Karpas-422 (cell line): ENCODE results near the gene CDS2. TPM values are rescaled to one million over a fixed set of nuclear protein-coding genes. Genes with fewer than 3 reads are reported as not detected.

Experiments used
- DNase-seq: peaks from one replicate; pipeline ENCODE4 v3.0.0-alpha.2; 2015
- H2AFZ ChIP-seq: fragments of 200-600 bp; sonication (generic); 2 replicates; pipeline ENCODE4 v1.6.1; 2014; ENCODE audit warnings: antibody characterized with exemption, low read length, mixed read lengths
- H3K27ac ChIP-seq: fragments of 200-600 bp; sonication (generic); 2 replicates; pipeline ENCODE4 v1.5.1; 2014; ENCODE audit warnings: mild to moderate bottlenecking, low read length, moderate library complexity
- H3K27me3 ChIP-seq: fragments of 200-600 bp; sonication (generic); 2 replicates; pipeline ENCODE4 v1.6.1; 2014; ENCODE audit warnings: low read length, mixed read lengths
- H3K36me3 ChIP-seq: fragments of 200-600 bp; sonication (generic); 2 replicates; pipeline ENCODE4 v1.6.1; 2014; ENCODE audit warnings: low read length, mixed read lengths; ENCODE audit not compliant: insufficient read depth
- H3K4me1 ChIP-seq: fragments of 200-600 bp; sonication (generic); 2 replicates; pipeline ENCODE4 v1.6.1; 2014; ENCODE audit warnings: mild to moderate bottlenecking, low read length, mixed read lengths
- H3K4me2 ChIP-seq: fragments of 200-600 bp; sonication (generic); 2 replicates; pipeline ENCODE4 v1.6.1; 2014; ENCODE audit warnings: low read length, low read depth, mild to moderate bottlenecking; ENCODE audit not compliant: poor library complexity, severe bottlenecking
- H3K4me3 ChIP-seq: fragments of 200-600 bp; sonication (generic); 2 replicates; pipeline ENCODE4 v1.5.1; 2014; ENCODE audit warnings: mild to moderate bottlenecking, antibody characterized with exemption, low read length, mixed read lengths
- H3K79me2 ChIP-seq: fragments of 200-600 bp; sonication (generic); 2 replicates; pipeline ENCODE4 v1.6.1; 2014; ENCODE audit warnings: mild to moderate bottlenecking, low read length, mixed read lengths
- H3K9ac ChIP-seq: fragments of 200-600 bp; sonication (generic); 2 replicates; pipeline ENCODE4 v1.6.0; 2014; ENCODE audit warnings: low read length
- H3K9me2 ChIP-seq: fragments of 200-600 bp; sonication (generic), shearing (Covaris generic); replicated peaks from 2 replicates; pipeline ENCODE4 v1.6.0; 2014; ENCODE audit warnings: mild to moderate bottlenecking, low read length, moderate library complexity; ENCODE audit not compliant: insufficient read depth
- H3K9me3 ChIP-seq: fragments of 300-700, 200-600 bp; sonication (generic); 2 replicates; pipeline ENCODE4 v1.6.1; 2014; ENCODE audit warnings: low read length, mixed read lengths
- H4K20me1 ChIP-seq: fragments of 200-600 bp; sonication (generic); 2 replicates; pipeline ENCODE4 v1.6.1; 2014; ENCODE audit warnings: mild to moderate bottlenecking, antibody characterized with exemption, low read length, low read depth; ENCODE audit not compliant: insufficient read depth
- total RNA-seq: library from RNA; depleted of rRNA; stranded (reverse); fragments of >200 nt; shearing (Covaris generic); gene quantifications from 2 replicates; pipeline ENCODE4 v1.2.3, GENCODE V29; 2014; ENCODE audit warnings: low replicate concordance

The CDS2 gene
- total RNA-seq, 1 experiment from 2014 or later: 26.8 TPM

DNA sequence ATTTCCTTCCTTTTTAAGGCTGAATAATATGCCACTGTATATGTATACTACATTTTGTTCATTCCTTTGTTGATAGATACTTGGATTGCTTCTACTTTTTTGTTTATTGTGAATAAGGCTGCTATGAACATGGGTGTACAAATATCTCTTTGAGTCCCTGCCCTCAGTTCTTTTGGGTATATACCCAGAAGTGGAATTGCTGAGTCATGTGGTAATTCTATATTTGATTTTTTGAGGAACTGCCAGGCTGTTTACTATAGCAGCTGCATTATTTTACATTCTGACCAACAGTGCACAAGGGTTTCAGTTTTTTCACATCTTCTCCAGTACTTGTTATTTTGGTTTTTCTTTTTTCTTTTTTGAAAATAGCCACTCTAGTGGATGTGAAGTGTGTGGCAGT is 34.1 kb downstream of the CDS2 start:
- Histone ChIP-seq H3K4me2 (peak overlapping the region; percentile 23), H3K4me1 (peaks cover 31% of the 10 kb centered on the region), H3K36me3 (no peaks in the 10 kb centered on the region), H3K4me3 (no peak overlapping the region), H3K79me2 (peaks cover 84% of the 10 kb centered on the region), H2AFZ (no peak overlapping the region), H3K9me3 (no peaks in the 10 kb centered on the region), H3K9ac (no peak overlapping the region), H3K9me2 (no peaks in the 10 kb centered on the region), H3K27me3 (no peaks in the 10 kb centered on the region), H4K20me1 (peaks cover 10% of the 10 kb centered on the region; the same call in 1 of the 2 replicates), H3K27ac (no peak overlapping the region)
- DNase-seq: no peak

GRCh38 chr20:5161536-5162164 is 34.8 kb downstream of the CDS2 start:
- H3K27ac ChIP-seq: no peak overlapping the region
- H3K79me2 ChIP-seq: peaks cover 84% of the 10 kb centered on the region
- no peaks in the 10 kb centered on the region for H3K9me3 ChIP-seq
- H3K36me3 ChIP-seq: no peaks in the 10 kb centered on the region
- H3K9me2 ChIP-seq: no peaks in the 10 kb centered on the region
- H3K9ac ChIP-seq: no peak overlapping the region
- no peak for DNase-seq
- H3K4me1 ChIP-seq: peaks cover 34% of the 10 kb centered on the region
- no peaks in the 10 kb centered on the region for H3K27me3 ChIP-seq
- H3K4me3 ChIP-seq: no peak overlapping the region
- no peak overlapping the region for H2AFZ ChIP-seq
- no peak overlapping the region for H3K4me2 ChIP-seq
- H4K20me1 ChIP-seq: 0 out of 2 replicates have a peak, but pooled peaks cover 4% of the 10 kb centered on the region

DNA sequence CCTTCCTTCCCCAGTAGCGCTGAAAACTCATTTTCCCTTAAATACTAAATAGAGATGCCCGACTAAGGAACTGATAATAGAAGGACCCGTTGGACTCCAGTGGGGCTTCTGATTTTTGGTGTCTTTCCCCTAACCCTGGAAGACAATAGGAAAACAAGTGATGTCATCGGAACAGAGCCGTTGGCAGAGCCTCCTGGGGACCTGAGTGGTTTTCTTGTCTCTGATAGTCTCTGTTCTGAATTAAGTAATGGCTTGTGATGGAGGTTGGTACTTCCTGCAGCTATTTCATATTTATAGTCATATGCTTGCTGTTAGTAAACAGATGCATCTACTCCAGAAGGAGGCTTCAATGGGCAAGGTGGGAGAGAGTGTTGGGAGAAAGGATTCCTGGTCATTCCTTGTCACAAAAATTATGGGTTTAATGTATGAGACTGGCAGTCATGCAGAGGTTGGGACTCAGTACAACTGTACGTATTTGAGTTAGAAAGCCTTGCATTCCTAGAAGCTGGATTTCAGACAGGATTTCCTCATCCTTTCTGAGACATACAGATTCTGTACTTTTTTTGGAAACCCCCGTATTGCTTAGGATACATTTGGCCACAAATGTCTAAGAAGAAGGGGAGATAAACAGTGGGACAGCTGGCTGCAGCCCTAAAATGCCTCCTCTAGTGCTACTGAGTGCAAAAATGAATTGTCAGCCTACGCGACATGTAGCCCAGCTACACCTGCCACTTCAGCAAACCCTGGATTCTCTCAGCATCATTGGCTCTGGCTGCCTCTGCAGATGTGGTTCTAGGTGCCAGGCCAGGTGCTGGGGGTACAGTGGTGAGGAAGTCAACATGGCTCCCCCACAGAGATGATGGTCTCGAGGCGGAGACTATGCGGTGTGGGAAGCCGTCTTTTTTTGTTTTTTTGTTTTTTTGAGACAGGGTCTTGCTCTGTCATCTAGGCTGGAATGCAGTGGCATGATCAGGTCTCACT is 38.1 kb downstream of the CDS2 start:
- Histone ChIP-seq H3K9me2 (no peaks in the 10 kb centered on the region), H3K4me3 (no peak overlapping the region), H3K4me1 (peaks cover 53% of the 10 kb centered on the region), H3K27ac (no peak overlapping the region), H3K9me3 (no peaks in the 10 kb centered on the region), H3K4me2 (no peak overlapping the region), H3K36me3 (no peaks in the 10 kb centered on the region), H2AFZ (no peak overlapping the region), H3K79me2 (peaks cover 89% of the 10 kb centered on the region), H4K20me1 (no peaks in the 10 kb centered on the region), H3K27me3 (no peaks in the 10 kb centered on the region), H3K9ac (no peak overlapping the region)
- no peak for DNase-seq

- H3K79me2 ChIP-seq: peaks cover 90% of the 10 kb centered on the region
- no peak overlapping the region for H2AFZ ChIP-seq
- DNase-seq: no peak
- no peak overlapping the region for H3K9ac ChIP-seq
- no peak overlapping the region for H3K27ac ChIP-seq
- no peaks in the 10 kb centered on the region for H3K27me3 ChIP-seq
- H3K9me2 ChIP-seq: no peaks in the 10 kb centered on the region
- no peak overlapping the region for H3K4me3 ChIP-seq
- no peak overlapping the region for H3K4me2 ChIP-seq
- H3K4me1 ChIP-seq: peaks cover 28% of the 10 kb centered on the region
- H3K9me3 ChIP-seq: no peaks in the 10 kb centered on the region
- no peaks in the 10 kb centered on the region for H4K20me1 ChIP-seq
- H3K36me3 ChIP-seq: no peaks in the 10 kb centered on the region
Observed at GRCh38 chr20:5168651-5169396, 42.0 kb downstream of the CDS2 start.

DNA sequence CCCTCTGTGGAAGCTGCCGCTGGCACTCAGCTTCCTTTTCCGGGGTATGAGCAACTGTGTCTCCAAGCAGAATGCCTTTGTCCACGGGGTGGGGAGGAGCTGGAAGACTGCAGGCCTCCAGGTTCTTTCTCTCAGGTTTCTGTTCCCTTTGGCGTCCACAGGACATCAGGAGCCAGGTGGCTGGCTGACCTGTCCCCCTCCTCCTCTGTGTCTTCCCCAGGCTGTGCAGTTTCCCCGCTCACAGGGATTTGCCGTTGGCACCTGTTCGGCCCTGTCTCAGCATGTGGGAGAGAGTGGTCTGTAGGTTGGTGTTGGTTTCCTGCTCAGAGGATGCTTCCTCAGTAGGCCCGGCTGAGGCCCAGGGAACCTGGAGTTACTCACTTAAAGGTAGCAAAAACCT is 43.5 kb downstream of the CDS2 start:
- Histone ChIP-seq H3K27ac (no peak overlapping the region), H3K4me1 (peaks cover 33% of the 10 kb centered on the region), H3K36me3 (no peaks in the 10 kb centered on the region), H3K27me3 (no peaks in the 10 kb centered on the region), H3K79me2 (peaks cover 77% of the 10 kb centered on the region), H3K9me2 (no peaks in the 10 kb centered on the region), H3K4me3 (no peak overlapping the region), H3K9me3 (no peaks in the 10 kb centered on the region), H2AFZ (no peak overlapping the region), H4K20me1 (no peaks in the 10 kb centered on the region), H3K9ac (no peak overlapping the region), H3K4me2 (no peak overlapping the region)
- DNase-seq: no peak

- Histone ChIP-seq H3K4me3 (no peak overlapping the region), H3K4me1 (peaks cover 33% of the 10 kb centered on the region), H3K9ac (no peak overlapping the region), H3K36me3 (no peaks in the 10 kb centered on the region), H3K27ac (no peak overlapping the region), H3K27me3 (no peaks in the 10 kb centered on the region), H4K20me1 (no peaks in the 10 kb centered on the region), H3K9me2 (no peaks in the 10 kb centered on the region), H3K79me2 (peaks cover 68% of the 10 kb centered on the region), H3K4me2 (no peak overlapping the region), H3K9me3 (no peaks in the 10 kb centered on the region), H2AFZ (no peak overlapping the region)
- DNase-seq: no peak
Observed at GRCh38 chr20:5171064-5171789, 44.4 kb downstream of the CDS2 start.

DNA sequence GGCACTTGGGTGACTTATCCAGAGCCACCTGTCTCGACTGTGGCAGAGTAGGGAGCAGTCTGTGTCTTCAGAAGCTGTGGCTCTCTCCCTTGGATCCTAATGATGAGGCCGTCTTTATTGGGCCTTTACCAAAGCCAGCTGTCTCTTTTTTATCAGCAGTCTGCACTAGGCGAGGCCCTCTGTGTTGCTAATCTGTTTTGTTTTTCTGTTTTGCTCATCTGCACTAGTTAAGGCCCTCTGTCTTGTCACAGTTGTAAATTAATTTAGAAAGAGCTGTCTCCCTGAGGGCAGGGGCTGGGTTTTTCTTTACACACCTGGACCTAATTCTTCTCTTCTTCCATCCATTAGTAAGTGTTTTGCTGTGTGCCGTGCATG is 45.0 kb downstream of the CDS2 start:
- Histone ChIP-seq H3K4me1 (peaks cover 29% of the 10 kb centered on the region), H3K27ac (no peak overlapping the region), H2AFZ (no peak overlapping the region), H3K4me2 (no peak overlapping the region), H3K4me3 (no peak overlapping the region), H3K36me3 (no peaks in the 10 kb centered on the region), H3K9ac (no peak overlapping the region), H3K9me3 (no peaks in the 10 kb centered on the region), H4K20me1 (no peaks in the 10 kb centered on the region), H3K79me2 (peaks cover 63% of the 10 kb centered on the region), H3K9me2 (no peaks in the 10 kb centered on the region), H3K27me3 (no peaks in the 10 kb centered on the region)
- no peak for DNase-seq
